ENCODE measurements around the gene AGPAT2.

AGPAT2 gene

GRCh38 chr9:136659861-136660784 is 27.1 kb downstream of the AGPAT2 start:
- no peak for DNase-seq

- no peak for DNase-seq
These were observed 28.3 kb downstream of the AGPAT2 start for GRCh38 chr9:136658849-136659535.

GRCh38 chr9:136657974-136658848 is 29.0 kb downstream of the AGPAT2 start:
- no peak for DNase-seq

- DNase-seq, result no peak
These were observed 30.3 kb downstream of the AGPAT2 start for GRCh38 chr9:136656795-136657611.

GRCh38 chr9:136656183-136656738 is 31.0 kb downstream of the AGPAT2 start:
- DNase-seq, result no peak

DNA sequence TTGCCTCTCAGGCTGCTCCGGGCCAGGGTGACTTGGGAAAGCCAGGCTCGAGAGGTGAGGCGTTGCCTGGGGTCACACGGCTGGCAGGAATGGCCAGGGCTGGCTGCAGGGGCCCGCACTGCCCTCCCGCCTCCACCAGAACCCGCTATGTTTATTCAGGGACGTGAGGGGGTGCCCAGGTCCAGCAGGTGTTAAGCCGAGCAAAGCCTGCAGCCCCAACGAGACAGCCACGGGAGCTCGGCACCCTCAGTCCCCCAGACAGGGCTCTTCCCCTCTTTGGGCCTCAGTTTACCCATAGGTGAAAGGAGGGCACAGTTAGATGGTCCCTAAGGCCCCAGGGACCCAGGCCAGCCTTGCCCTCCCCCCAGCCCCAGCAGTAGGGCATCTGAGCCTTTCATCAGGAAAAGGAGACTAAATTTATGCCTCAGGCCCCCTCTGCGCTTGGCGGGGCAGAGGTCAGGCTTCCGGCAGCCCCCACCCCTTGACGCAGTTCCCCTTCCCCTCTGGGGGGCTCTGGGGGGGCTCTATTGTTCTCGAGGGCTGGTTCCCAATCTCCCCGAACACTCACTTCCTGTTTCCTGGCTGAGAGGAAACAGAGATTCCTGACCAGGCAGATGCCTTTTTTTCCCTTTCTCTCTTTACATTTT is 31.6 kb downstream of the AGPAT2 start:
- DNase-seq, result no peak

- no peak for DNase-seq
These were observed 32.3 kb downstream of the AGPAT2 start for GRCh38 chr9:136654820-136655535.

GRCh38 chr9:136653323-136654079 is 33.8 kb downstream of the AGPAT2 start:
- DNase-seq, result no peak

DNA sequence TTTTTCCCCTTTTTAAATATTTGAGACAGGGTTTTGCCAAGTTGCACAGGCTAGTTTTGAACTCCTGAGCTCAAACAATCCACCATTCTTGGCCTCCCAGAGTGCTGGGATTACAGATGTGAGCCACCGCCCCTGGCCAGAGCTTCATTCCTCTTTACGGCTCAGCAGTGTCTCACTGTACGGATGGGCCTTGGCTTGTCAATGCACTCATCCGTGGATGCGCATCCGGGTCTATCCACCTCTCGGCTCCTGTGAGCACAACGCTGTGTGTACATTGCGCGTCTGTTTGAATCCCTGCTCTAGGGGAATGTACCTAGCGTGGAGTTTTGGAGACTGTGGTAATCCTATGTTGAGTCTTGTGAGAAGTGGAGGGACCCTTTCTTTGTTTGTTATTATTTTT is 35.4 kb downstream of the AGPAT2 start:
- no peak for DNase-seq

DNA sequence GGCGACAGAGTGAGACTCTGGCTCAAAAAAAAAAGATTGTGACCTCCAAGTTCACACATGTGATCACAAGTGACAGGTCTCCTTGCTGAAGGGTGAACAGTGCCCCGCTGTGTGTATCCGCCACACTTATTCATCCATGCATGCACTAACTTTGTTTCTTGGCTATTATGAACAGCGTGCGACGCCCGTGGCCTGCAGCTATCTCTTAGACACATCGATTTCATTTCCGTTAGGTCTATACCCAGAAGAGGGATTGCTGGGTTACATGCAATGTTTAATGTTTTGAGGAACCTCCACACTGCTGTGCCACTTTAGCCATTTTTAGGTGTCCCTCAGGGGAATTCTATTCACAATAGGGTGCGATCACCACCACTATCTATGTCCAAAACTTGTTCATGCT is 36.6 kb downstream of the AGPAT2 start:
- no peak for DNase-seq

GRCh38 chr9:136650021-136650420 is 37.2 kb downstream of the AGPAT2 start:
- DNase-seq, result no peak

DNA sequence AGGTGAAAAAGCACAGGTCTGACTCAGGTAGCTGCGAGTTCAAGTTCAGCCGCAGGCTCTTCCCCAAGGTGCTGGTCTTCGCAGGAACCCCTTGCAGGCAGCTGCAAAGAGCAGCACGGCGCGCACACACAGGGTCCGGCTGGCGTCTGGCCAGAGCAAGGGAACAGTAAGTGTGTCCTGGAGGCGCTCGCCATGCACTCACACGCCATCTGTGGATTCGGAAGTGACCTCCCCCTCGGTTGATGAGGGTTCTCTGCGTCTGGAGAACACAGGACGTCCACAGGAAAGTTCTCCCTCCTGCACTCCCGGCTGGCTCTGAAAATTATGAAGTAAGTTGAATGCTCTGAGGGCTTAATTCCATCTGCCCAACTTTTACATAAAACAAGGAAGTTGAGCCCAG is 38.5 kb downstream of the AGPAT2 start:
- no peak for DNase-seq

- DNase-seq, result no peak
These were observed 40.2 kb downstream of the AGPAT2 start for GRCh38 chr9:136646827-136647711.

- DNase-seq, result no peak
These were observed 41.1 kb downstream of the AGPAT2 start for GRCh38 chr9:136645903-136646754.

GRCh38 chr9:136645352-136645902 is 41.8 kb downstream of the AGPAT2 start:
- no peak for DNase-seq

DNA sequence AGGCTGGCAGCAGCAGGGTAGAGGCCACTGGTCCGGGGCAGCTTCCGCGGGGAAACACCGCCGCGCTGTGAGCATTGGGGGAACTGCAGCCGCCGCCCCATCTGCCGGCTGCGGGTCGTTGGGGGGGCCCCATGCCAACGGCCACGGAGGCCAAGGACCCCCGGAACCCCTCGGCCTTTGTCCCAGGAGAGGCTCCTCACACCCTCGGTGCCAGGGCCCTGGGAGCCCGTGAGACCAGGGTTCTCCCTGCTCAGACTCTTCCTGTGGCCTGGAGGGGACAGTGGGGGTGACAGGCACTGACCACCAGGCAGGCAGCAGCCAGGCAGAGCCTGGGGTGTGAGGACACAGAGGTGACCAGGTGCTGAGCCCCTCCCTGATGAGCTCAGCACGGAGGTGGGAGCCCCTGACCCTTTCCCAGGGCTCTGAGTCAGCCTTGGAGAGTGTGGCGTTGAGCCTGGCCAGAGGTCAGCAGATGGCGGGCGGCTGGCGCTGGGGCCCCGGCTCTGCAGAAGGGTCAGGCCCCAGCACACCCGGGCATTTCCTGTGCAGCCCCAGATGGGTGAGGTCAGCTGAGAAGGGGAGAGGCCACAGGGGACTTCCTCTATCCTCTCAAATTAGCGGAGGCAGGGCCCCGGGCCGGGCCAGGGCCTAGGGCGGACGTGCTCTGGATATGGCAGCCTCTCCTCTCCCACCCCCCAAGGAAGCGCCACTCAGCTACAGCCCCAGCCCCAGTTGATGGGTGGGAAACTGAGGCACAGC is 42.5 kb downstream of the AGPAT2 start:
- no peak for DNase-seq

DNA sequence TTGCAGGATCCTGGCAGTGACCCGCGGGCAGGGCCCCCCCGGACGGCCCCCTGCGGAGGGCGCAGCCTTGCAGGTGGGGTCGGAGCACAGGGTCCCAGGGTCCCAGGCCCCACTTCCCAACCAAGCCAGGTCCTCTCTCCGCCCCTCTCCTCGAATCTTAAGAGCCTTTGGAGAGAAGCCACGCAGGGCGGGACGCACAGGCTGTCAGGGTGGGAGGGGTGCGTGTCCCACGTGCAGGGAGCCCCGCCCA is 43.0 kb downstream of the AGPAT2 start:
- peak; percentile 66 for DNase-seq

Measured in NCI-H2029 (cell line).